H9 (cell line): Measurements from ENCODE around the gene HDAC7. TPM values are rescaled to one million over a fixed set of nuclear protein-coding genes. Genes with fewer than 3 reads are reported as not detected.

ENCODE experiments used
- DNase-seq: peaks from one replicate; pipeline ENCODE4 v3.0.0-alpha.2; 2017
- H2AFZ ChIP-seq: one replicate; pipeline ENCODE4 v1.6.1; 2013; ENCODE audit warnings: mild to moderate bottlenecking, low read length, control low read depth, moderate library complexity
- H2AK5ac ChIP-seq: 2 replicates; pipeline ENCODE4 v1.6.1; 2013; ENCODE audit warnings: low read length, control low read depth, mixed read lengths; ENCODE audit not compliant: insufficient read length
- H2BK120ac ChIP-seq: one replicate; pipeline ENCODE4 v1.6.1; 2013; ENCODE audit warnings: low read depth, mild to moderate bottlenecking, low read length, control low read depth, inconsistent platforms; ENCODE audit not compliant: poor library complexity, severe bottlenecking
- H2BK12ac ChIP-seq: 2 replicates; pipeline ENCODE4 v1.6.1; 2013; ENCODE audit warnings: low read length, control low read depth, mixed read lengths, low read depth; ENCODE audit not compliant: insufficient read length
- H2BK15ac ChIP-seq: 2 replicates; pipeline ENCODE4 v1.6.1; 2013; ENCODE audit warnings: low read depth, low read length, control low read depth
- H2BK20ac ChIP-seq: one replicate; pipeline ENCODE4 v1.6.1; 2013; ENCODE audit warnings: low read depth, mild to moderate bottlenecking, low read length, control low read depth, inconsistent platforms; ENCODE audit not compliant: poor library complexity, severe bottlenecking
- H2BK5ac ChIP-seq: 2 replicates; pipeline ENCODE4 v1.6.1; 2013; ENCODE audit warnings: low read length, control low read depth, mixed read lengths; ENCODE audit not compliant: insufficient read length
- H3K14ac ChIP-seq: 2 replicates; pipeline ENCODE4 v1.6.1; 2013; ENCODE audit warnings: low read length, control low read depth; ENCODE audit not compliant: insufficient read depth
- H3K18ac ChIP-seq: 2 replicates; pipeline ENCODE4 v1.6.1; 2013; ENCODE audit warnings: low read depth, mild to moderate bottlenecking, mixed read lengths, low read length, control low read depth; ENCODE audit not compliant: insufficient read length
- H3K23ac ChIP-seq: 2 replicates; pipeline ENCODE4 v1.6.1; 2013; ENCODE audit warnings: low read length, control low read depth, mixed read lengths, low read depth; ENCODE audit not compliant: insufficient read length
- H3K23me2 ChIP-seq: 2 replicates; pipeline ENCODE4 v1.6.1; 2013; ENCODE audit warnings: low read depth, mild to moderate bottlenecking, mixed read lengths, low read length, control low read depth; ENCODE audit not compliant: insufficient read length, poor library complexity, severe bottlenecking
- H3K27ac ChIP-seq: 2 replicates; pipeline ENCODE4 v1.5.1; 2013; ENCODE audit warnings: low read length, control low read depth, mixed read lengths, low read depth; ENCODE audit not compliant: insufficient read length
- H3K27me3 ChIP-seq: 2 replicates; pipeline ENCODE4 v1.6.1; 2013; ENCODE audit warnings: low read length, control low read depth, inconsistent platforms; ENCODE audit not compliant: insufficient read depth
- H3K4ac ChIP-seq: 2 replicates; pipeline ENCODE4 v1.6.1; 2013; ENCODE audit warnings: low read depth, mild to moderate bottlenecking, control low read depth, inconsistent platforms, low read length, moderate library complexity
- H3K4me1 ChIP-seq: 2 replicates; pipeline ENCODE4 v1.6.1; 2013; ENCODE audit warnings: low read length, control low read depth, inconsistent platforms; ENCODE audit not compliant: insufficient read depth
- H3K4me2 ChIP-seq: 2 replicates; pipeline ENCODE4 v1.6.1; 2013; ENCODE audit warnings: low read length, control low read depth, mixed read lengths; ENCODE audit not compliant: insufficient read length, insufficient read depth
- H3K56ac ChIP-seq: 2 replicates; pipeline ENCODE4 v1.6.1; 2013; ENCODE audit warnings: low read depth, mild to moderate bottlenecking, mixed read lengths, low read length, control low read depth; ENCODE audit not compliant: insufficient read length
- H3K79me1 ChIP-seq: 2 replicates; pipeline ENCODE4 v1.6.1; 2013; ENCODE audit warnings: low read depth, mild to moderate bottlenecking, moderate library complexity, low read length, control low read depth, inconsistent platforms; ENCODE audit not compliant: insufficient read depth, poor library complexity, severe bottlenecking
- H3K79me2 ChIP-seq: 2 replicates; pipeline ENCODE4 v1.6.1; 2013; ENCODE audit warnings: low read length, control low read depth, inconsistent platforms; ENCODE audit not compliant: insufficient read depth
- H3K9ac ChIP-seq: 2 replicates; pipeline ENCODE4 v1.6.1; 2013; ENCODE audit warnings: low read length, control low read depth, mixed read lengths; ENCODE audit not compliant: insufficient read length; ENCODE audit errors: extremely low read depth
- H3K9me3 ChIP-seq: one replicate; pipeline ENCODE4 v1.6.1; 2013; ENCODE audit warnings: low read depth, low read length, inconsistent platforms; ENCODE audit not compliant: control insufficient read depth
- H3T11ph ChIP-seq: one replicate; pipeline ENCODE4 v1.6.1; 2013; ENCODE audit warnings: mild to moderate bottlenecking, low read length, control low read depth, inconsistent platforms
- H4K20me1 ChIP-seq: one replicate; pipeline ENCODE4 v1.6.1; 2013; ENCODE audit not compliant: control insufficient read depth, insufficient read length, insufficient read depth
- H4K5ac ChIP-seq: 2 replicates; pipeline ENCODE4 v1.6.1; 2013; ENCODE audit warnings: low read depth, mild to moderate bottlenecking, mixed read lengths, low read length, control low read depth; ENCODE audit not compliant: insufficient read length
- H4K8ac ChIP-seq: replicated peaks from 2 replicates; pipeline ENCODE4 v1.6.1; 2013; ENCODE audit warnings: low read length, control low read depth, mixed read lengths, low read depth; ENCODE audit not compliant: insufficient read length
- H4K91ac ChIP-seq: 2 replicates; pipeline ENCODE4 v1.6.1; 2013; ENCODE audit warnings: low read depth, mild to moderate bottlenecking, moderate library complexity, mixed read lengths, low read length, control low read depth; ENCODE audit not compliant: insufficient read length
- H3K27ac Mint-ChIP-seq, 3 experiments: 2 replicates in 2 of 3; 3 replicates in 1 of 3; pipeline ENCODE4 v1.8.0; 2020 to 2021; ENCODE audit warnings: mixed read lengths in 3 of 3, mild to moderate bottlenecking in 1 of 3, moderate library complexity in 1 of 3
- H3K27me3 Mint-ChIP-seq: 2 replicates; pipeline ENCODE4 v1.8.0; 2021; ENCODE audit warnings: low read depth, mild to moderate bottlenecking, moderate library complexity, mixed read lengths
- H3K36me3 Mint-ChIP-seq, 3 experiments: 2 replicates in 2 of 3; 3 replicates in 1 of 3; pipeline ENCODE4 v1.8.0; 2020 to 2021; ENCODE audit warnings: low read depth in 3 of 3, mixed read lengths in 3 of 3; ENCODE audit not compliant: insufficient read depth in 1 of 3
- H3K4me1 Mint-ChIP-seq, 2 experiments: 2 replicates each; pipeline ENCODE4 v1.8.0; 2020; ENCODE audit warnings: mixed read lengths in 2 of 2
- H3K4me3 Mint-ChIP-seq, 2 experiments: 2 replicates in 1 of 2; 3 replicates in 1 of 2; pipeline ENCODE4 v1.8.0; 2020 to 2021; ENCODE audit warnings: mild to moderate bottlenecking in 2 of 2, mixed read lengths in 2 of 2, moderate library complexity in 1 of 2
- H3K9me3 Mint-ChIP-seq, 2 experiments: 2 replicates in 1 of 2; 3 replicates in 1 of 2; pipeline ENCODE4 v1.8.0; 2020; ENCODE audit warnings: mild to moderate bottlenecking in 2 of 2, mixed read lengths in 2 of 2, moderate library complexity in 1 of 2
- WGBS: extraction: QIAGEN DNeasy Blood & Tissue Kit; methylation state at CpG from one replicate; pipeline ENCODE4 v1.1.7; 2013; ENCODE audit warnings: missing lambda C conversion rate, low lambda C conversion rate, mixed read lengths; ENCODE audit not compliant: insufficient read length; ENCODE audit errors: extremely low coverage; 5-methylcytosine and 5-hydroxymethylcytosine counted together
- total RNA-seq: library from RNA; stranded (reverse); gene quantifications from 2 replicates; pipeline ENCODE4 v1.2.1, GENCODE V29; 2021
- TF ChIP-seq, protein P1 (sequence below): fragments of 200-600 bp; sonication (generic); conservative IDR thresholded peaks from 3 replicates; pipeline ENCODE4 v1.8.0; 2021; ENCODE audit warnings: antibody characterized with exemption, mild to moderate bottlenecking

The HDAC7 gene
- total RNA-seq, 1 experiment from 2014 or later, result 72.1 TPM

DNA sequence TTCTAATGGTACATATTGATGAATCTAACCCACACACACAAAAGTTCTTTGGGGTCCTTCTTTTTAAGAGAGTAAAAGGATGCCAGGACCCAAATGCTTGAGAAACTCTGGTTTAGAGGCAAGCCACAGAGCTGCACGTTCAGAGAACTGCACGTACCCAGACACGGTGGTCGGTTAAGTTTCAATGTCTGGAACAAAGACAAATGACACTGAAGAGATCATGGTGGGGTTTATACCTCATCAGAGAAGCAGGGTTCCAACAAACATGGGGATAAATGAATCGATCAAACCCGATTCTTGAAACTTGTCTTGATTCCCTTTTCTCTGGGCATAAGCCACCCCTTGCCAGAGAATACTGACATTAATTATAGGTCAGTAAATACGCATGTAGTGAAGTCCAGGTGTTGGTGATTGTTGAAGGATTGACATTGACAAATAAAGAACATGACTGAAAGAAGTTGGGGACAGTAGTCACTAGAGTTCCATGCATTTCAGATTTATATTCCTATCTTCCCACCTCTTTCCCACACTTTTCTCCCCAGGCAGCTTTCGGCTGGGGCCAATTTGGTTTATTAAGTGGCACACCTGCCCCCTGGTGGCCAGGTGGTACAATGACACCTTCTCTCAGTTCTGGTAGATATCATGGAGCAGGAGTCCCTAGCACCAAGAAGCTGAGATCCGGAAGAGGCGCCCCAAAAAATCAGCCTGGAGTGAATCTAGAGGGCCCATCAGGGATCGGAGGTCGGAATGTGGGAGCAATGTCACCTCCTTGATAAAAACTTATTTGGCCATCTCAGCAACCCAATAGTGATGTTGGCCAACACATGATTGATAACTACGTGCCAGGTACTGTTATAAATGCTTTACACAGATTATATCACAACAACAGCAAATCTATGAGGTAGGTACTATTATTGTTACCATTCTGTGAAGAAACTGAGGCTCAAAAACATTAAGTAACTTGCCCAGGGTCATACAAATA is 17.8 kb upstream of the HDAC7 start:
- no peak overlapping the region for H4K5ac ChIP-seq
- H2AFZ ChIP-seq, result no peak overlapping the region
- no peak overlapping the region for H2BK15ac ChIP-seq
- no peak overlapping the region for H4K91ac ChIP-seq
- no peaks in the 10 kb centered on the region for H3K79me2 ChIP-seq
- H3K23ac ChIP-seq, result no peak overlapping the region
- H3K4ac ChIP-seq, result no peak overlapping the region
- H2BK5ac ChIP-seq, result no peak overlapping the region
- TF ChIP-seq, protein P1, sequence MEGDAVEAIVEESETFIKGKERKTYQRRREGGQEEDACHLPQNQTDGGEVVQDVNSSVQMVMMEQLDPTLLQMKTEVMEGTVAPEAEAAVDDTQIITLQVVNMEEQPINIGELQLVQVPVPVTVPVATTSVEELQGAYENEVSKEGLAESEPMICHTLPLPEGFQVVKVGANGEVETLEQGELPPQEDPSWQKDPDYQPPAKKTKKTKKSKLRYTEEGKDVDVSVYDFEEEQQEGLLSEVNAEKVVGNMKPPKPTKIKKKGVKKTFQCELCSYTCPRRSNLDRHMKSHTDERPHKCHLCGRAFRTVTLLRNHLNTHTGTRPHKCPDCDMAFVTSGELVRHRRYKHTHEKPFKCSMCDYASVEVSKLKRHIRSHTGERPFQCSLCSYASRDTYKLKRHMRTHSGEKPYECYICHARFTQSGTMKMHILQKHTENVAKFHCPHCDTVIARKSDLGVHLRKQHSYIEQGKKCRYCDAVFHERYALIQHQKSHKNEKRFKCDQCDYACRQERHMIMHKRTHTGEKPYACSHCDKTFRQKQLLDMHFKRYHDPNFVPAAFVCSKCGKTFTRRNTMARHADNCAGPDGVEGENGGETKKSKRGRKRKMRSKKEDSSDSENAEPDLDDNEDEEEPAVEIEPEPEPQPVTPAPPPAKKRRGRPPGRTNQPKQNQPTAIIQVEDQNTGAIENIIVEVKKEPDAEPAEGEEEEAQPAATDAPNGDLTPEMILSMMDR, result peak; percentile 92
- Mint-ChIP-seq H3K4me1 (peaks cover 18 to 35% of the 10 kb centered on the region in 2 experiments), H3K27ac (no peak overlapping the region; a peak in 1 of 7 replicates), H3K9me3 (no peaks in the 10 kb centered on the region; a peak in 1 of 5 replicates), H3K27me3 (peaks cover 14% of the 10 kb centered on the region; the same call in 1 of the 2 replicates), H3K4me3 (no peak overlapping the region), H3K36me3 (no peaks in the 10 kb centered on the region)
- H3K9ac ChIP-seq, result no peak overlapping the region
- no peak overlapping the region for H3K27ac ChIP-seq
- no peak overlapping the region for H4K8ac ChIP-seq
- H3T11ph ChIP-seq, result no peak overlapping the region
- H3K27me3 ChIP-seq, result no peaks in the 10 kb centered on the region
- no peak overlapping the region for H2AK5ac ChIP-seq
- no peaks in the 10 kb centered on the region for H4K20me1 ChIP-seq
- H2BK20ac ChIP-seq, result no peak overlapping the region
- no peak overlapping the region for H2BK120ac ChIP-seq
- H3K56ac ChIP-seq, result no peak overlapping the region
- H2BK12ac ChIP-seq, result no peak overlapping the region
- no peak overlapping the region for H3K4me2 ChIP-seq
- DNase-seq, result peak; percentile 78
- H3K9me3 ChIP-seq, result no peaks in the 10 kb centered on the region
- H3K18ac ChIP-seq, result no peak overlapping the region
- H3K79me1 ChIP-seq, result no peaks in the 10 kb centered on the region
- WGBS, result no CpG with 5 or more reads among the region's 13 CpGs
- no peak overlapping the region for H3K14ac ChIP-seq
- peaks cover 4% of the 10 kb centered on the region; the same call in 1 of the 2 replicates for H3K4me1 ChIP-seq
- no peaks in the 10 kb centered on the region for H3K23me2 ChIP-seq
